Kidney (tissue), 14 donors: ENCODE data around the gene TAOK3. TPM values are rescaled to one million over a fixed set of nuclear protein-coding genes. Genes with fewer than 3 reads are reported as not detected.

ENCODE experiments used
- DNase-seq, 5 donors: peaks; one replicate each; pipeline ENCODE4 v3.0.0-alpha.2; 2013 to 2020
- FAIRE-seq: peaks from 2 replicates; lab custom pipeline; 2012; peaks lifted over from hg19 to GRCh38; lab: Jason Lieb, UNC
- H3K27ac ChIP-seq, 2 donors: one replicate each; pipeline ENCODE4 v1.7.0; 2013; ENCODE audit warnings: low read depth in 2 of 2, low read length in 2 of 2, inconsistent platforms in 1 of 2
- H3K27me3 ChIP-seq: one replicate; pipeline ENCODE4 v1.7.1; 2013; ENCODE audit warnings: low read length, inconsistent platforms; ENCODE audit not compliant: control insufficient read depth, insufficient read depth
- H3K36me3 ChIP-seq, 3 donors: one replicate each; pipeline versions ENCODE4 v1.7.0 to v1.7.1; 2013; ENCODE audit warnings: low read length in 3 of 3, control low read depth in 1 of 3, inconsistent platforms in 1 of 3; ENCODE audit not compliant: insufficient read depth in 3 of 3, control insufficient read depth in 2 of 3
- H3K4me1 ChIP-seq, 3 donors: one replicate each; pipeline versions ENCODE4 v1.7.0 to v1.7.1; 2013; ENCODE audit warnings: low read length in 3 of 3, inconsistent platforms in 1 of 3, low read depth in 1 of 3; ENCODE audit not compliant: control insufficient read depth in 2 of 3, insufficient read depth in 2 of 3
- H3K4me3 ChIP-seq, 3 donors: one replicate each; pipeline versions ENCODE4 v1.7.0 to v1.8.1; 2013; ENCODE audit warnings: low read length in 3 of 3, control low read depth in 1 of 3, inconsistent platforms in 1 of 3
- H3K9ac ChIP-seq, 3 donors: one replicate each; pipeline versions ENCODE4 v1.7.0 to v1.7.1; 2013; ENCODE audit warnings: low read length in 3 of 3, control low read depth in 1 of 3, inconsistent platforms in 1 of 3
- H3K9me3 ChIP-seq, 3 donors: one replicate each; pipeline versions ENCODE4 v1.7.0 to v1.7.1; 2013; ENCODE audit warnings: low read length in 3 of 3, control low read depth in 1 of 3, inconsistent platforms in 1 of 3; ENCODE audit not compliant: control insufficient read depth in 2 of 3, insufficient read depth in 1 of 3
- intact Hi-C: fragments of 100-400 bp; cut with DNase I; formaldehyde crosslinking; loops from one replicate; pipeline ENCODE4 v1.11.1; 2022
- polyA plus RNA-seq: library from polyadenylated mRNA; stranded (reverse); fragments of 350-450 nt; fragmentation: Illumina TruSeq; extraction: RNeasy Lipid Tissue Mini Kit (QIAGEN cat#74804); gene quantifications from one replicate; pipeline ENCODE4 v1.2.3, GENCODE V29; 2014; ENCODE audit warnings: low read depth, low replicate concordance; ENCODE audit not compliant: insufficient read depth
- total RNA-seq: library from RNA; stranded (reverse); fragmentation: NEBNext Ultra II Directional; extraction: Animal tissue kit (Norgen Biotek cat#: 25700); gene quantifications from one replicate; pipeline ENCODE4 v1.2.1, GENCODE V29; 2021
- TF ChIP-seq, protein P1 (sequence below): IDR thresholded peaks from 3 replicates; pipeline ENCODE4 v1.5.1; 2012; ENCODE audit warnings: mild to moderate bottlenecking, moderate library complexity, borderline replicate concordance; ENCODE audit not compliant: insufficient read depth; ENCODE audit errors: extremely low read depth
- donor health status: control.
- donor health status: control.
- donor health status: control.
- donor health status: control.
- donor health status: control.
- donor health status: DM: yes; HTN: yes; CAD: no.
- donor health status: Normal renal cell carcinoma (clear cell type).

TAOK3 gene
- total and polyA plus RNA-seq, 2 donors from 2014 or later: 14.0 to 36.1 TPM

DNA sequence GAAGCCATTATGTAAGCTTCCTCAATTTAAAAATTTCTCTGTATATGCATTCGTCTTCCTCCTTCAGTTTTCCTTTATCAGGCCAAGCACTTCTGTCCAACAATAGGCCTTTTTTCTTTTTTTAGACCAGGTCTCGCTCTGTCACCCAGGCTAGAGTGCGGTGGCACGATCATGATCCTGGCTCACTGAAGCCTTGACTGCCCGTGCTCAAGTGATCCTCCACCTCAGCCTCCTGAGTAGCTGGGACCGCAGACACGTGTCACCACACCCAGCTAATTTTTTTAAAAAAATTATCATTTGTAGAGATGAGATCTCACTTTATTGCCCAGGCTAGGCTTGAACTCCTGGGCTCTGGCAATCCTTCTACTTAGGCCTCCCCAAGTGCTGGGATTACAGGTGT is 25.8 kb downstream of the TAOK3 start:
- Histone ChIP-seq H3K27me3 (no peaks in the 10 kb centered on the region), H3K27ac (no peak overlapping the region), H3K36me3 (no peaks in the 10 kb centered on the region), H3K9ac (no peak overlapping the region), H3K4me3 (no peak overlapping the region), H3K4me1 (peaks cover 0 to 3% (median 0%) of the 10 kb centered on the region in 3 donors), H3K9me3 (no peaks in the 10 kb centered on the region)
- FAIRE-seq (no peak), DNase-seq (peak in 1 of 5 donors; percentile 30)
- intact Hi-C loops: no loop called here
- TF ChIP-seq, protein P1, sequence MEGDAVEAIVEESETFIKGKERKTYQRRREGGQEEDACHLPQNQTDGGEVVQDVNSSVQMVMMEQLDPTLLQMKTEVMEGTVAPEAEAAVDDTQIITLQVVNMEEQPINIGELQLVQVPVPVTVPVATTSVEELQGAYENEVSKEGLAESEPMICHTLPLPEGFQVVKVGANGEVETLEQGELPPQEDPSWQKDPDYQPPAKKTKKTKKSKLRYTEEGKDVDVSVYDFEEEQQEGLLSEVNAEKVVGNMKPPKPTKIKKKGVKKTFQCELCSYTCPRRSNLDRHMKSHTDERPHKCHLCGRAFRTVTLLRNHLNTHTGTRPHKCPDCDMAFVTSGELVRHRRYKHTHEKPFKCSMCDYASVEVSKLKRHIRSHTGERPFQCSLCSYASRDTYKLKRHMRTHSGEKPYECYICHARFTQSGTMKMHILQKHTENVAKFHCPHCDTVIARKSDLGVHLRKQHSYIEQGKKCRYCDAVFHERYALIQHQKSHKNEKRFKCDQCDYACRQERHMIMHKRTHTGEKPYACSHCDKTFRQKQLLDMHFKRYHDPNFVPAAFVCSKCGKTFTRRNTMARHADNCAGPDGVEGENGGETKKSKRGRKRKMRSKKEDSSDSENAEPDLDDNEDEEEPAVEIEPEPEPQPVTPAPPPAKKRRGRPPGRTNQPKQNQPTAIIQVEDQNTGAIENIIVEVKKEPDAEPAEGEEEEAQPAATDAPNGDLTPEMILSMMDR: no peak

DNA sequence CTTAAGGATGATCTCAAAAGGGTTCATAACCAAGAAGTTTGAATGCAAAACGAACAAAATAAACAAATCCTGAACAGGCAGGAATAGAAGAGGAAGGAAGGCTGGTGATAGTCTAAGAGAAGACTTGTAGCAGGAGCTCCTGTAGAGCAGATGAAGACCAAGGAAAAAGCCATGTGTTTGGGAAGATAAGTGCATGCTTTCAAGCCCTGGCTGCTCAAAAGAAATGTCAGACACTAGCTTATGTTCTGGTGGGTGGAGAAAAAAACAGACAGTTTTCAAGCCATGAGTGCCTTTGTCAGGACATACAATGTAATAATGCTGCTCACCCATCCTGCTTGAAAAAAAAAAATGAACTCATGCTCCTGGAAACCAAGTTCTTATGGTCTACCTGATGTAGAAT is 27.4 kb downstream of the TAOK3 start:
- no peaks in the 10 kb centered on the region for H3K9me3 ChIP-seq
- H3K4me1 ChIP-seq: peaks cover 0 to 3% (median 0%) of the 10 kb centered on the region in 3 donors
- no peaks in the 10 kb centered on the region for H3K36me3 ChIP-seq
- no peak for FAIRE-seq
- no peak for DNase-seq
- no peak overlapping the region for H3K27ac ChIP-seq
- no peak overlapping the region for H3K9ac ChIP-seq
- no peak overlapping the region for H3K4me3 ChIP-seq
- no peaks in the 10 kb centered on the region for H3K27me3 ChIP-seq
- intact Hi-C loops: no loop called here
- TF ChIP-seq, protein P1: no peak

DNA sequence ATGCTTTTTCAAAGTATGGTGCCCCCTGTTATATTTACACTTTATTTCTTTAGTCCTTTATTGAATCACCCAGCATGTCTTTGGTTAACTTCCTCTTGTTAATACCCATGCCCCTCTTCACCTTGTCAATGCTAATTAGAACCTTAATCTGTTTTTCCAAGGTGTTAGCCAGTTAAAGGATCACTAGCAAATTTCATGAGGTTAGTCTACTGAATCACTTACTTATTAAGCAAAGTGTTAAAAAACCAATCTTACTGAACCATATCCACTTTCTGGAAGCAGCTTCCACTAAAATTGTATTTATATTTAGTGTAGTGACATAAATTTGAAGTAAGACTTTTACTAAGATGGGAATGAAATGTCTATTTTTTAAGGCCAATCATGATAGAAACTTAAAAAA is 27.9 kb downstream of the TAOK3 start:
- Histone ChIP-seq H3K4me3 (no peak overlapping the region), H3K27ac (no peak overlapping the region), H3K36me3 (no peaks in the 10 kb centered on the region), H3K9ac (no peak overlapping the region), H3K9me3 (no peaks in the 10 kb centered on the region), H3K27me3 (no peaks in the 10 kb centered on the region), H3K4me1 (peaks cover 0 to 3% (median 0%) of the 10 kb centered on the region in 3 donors)
- peak; percentile 76 for FAIRE-seq
- TF ChIP-seq, protein P1: no peak
- DNase-seq: peak in 2 of 5 donors; percentile 32 to 45
- intact Hi-C loops: no loop called here

DNA sequence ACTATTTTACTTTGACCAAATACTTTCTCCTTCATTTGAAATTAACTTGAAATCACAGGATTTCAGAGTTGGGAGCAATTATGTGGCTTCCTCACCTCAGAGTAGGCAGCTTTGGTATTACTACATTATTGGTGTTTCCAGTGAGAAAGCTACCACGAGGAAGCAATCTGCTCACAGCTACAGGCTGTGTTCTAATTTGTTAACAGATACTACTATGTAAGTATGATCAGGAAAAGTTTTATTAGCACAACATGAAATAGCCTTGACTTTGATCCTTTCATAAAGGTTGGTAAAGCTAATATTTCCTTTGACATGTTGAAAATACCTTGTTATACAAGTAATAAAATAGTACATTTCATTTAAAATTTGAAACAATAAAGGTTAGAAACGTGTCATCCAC is 30.6 kb downstream of the TAOK3 start:
- no peak overlapping the region for H3K27ac ChIP-seq
- H3K4me1 ChIP-seq: peaks cover 0 to 3% (median 0%) of the 10 kb centered on the region in 3 donors
- DNase-seq (no peak), FAIRE-seq (no peak)
- H3K9me3 ChIP-seq: no peaks in the 10 kb centered on the region
- H3K36me3 ChIP-seq: no peaks in the 10 kb centered on the region
- TF ChIP-seq, protein P1: no peak
- no peak overlapping the region for H3K4me3 ChIP-seq
- intact Hi-C loops: no loop called here
- H3K27me3 ChIP-seq: no peaks in the 10 kb centered on the region
- H3K9ac ChIP-seq: no peak overlapping the region
